Measurements from ENCODE around the gene YLPM1.

The YLPM1 gene

DNA sequence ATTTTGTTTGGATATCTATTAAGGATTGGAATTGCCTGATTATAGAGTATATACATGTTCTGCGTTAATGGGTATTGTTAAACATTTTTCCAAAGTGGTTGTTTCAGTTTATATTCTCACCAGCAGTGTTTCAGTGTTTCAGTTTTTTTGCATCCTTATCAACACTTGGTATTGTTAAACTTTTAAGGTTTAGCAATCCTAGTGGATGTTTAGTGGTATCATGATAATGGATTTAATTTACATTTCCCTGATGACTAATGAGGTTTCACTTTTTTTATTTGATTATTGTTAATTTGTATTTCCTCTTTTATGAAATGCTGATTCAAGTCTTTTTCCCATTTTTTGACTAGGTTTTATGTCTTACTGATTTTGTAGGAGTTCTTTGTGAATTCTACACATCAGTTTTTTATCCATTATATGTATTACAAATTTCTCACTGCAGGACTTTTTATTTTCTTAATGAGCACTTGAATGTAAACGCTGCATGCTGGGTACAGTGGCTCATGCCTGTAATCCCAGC, 23.7 kb downstream of the YLPM1 start:
- DNase-seq (ENCODE audit: low read depth): no peak

DNA sequence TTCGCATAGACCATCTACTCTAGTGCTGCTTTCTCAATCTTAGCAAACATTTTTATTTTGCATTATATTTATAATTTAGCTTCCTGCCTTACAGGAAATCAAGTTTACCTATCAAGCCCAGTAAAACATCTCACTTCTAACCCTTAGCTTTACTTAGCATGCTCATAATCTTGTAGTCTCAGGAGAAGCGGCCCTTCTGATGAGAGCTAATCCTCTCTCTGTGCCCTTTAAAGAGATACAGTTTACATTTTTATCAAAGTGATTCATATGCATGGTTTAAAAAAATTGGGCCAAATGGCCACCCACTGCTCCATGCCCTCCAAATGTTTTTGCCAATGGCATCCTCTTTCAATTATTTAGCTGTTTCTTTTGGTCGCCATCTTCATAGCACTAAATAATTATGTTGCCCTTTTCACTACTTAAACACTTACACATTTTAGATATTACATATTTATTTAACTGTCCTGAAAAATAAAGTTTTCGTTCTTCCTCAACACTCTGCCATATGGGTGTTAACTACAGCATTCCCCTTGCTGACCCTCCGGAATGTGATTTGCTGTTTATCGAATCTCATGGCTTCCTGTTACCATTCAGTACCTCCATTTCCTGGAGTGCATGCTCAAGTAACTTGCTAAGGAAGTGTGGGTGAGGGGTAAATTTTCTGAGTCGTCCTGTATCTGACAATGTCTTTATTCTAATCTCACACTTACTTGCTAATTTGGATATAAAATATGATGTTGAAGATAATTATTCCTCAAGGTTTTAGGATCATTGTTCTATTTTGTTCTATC, 29.3 kb downstream of the YLPM1 start:
- DNase-seq (ENCODE audit: low read depth): no peak

DNA sequence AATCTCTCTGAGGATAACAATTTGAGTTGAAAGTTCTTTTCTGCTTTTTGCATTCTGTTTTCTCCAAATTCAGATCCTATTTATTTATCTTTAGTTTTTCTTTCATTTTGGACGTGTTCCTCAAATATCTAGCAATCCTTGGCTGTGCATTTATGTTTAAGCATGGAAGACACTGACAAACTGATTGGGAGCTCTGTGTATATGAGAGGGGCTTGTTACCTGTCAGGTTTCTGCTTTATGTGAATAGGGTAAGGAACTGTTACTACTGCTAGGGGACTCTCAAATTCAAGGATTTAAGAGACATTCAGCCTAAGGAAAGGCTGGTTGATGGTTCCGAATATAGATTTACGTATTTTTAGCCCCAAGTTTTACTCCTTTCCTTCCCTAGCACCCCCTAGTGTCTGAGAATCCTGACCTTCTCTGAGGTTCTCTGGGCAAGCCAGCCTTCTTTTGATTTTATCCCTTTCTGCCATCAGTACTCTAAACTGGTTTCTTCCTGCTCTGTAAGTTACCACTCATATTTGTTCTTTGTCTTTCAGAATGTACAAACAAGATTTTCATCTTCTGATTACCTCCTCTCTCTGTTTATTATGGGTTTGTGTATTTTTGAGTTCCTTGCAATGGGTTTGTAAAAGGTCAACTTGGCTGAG, 30.5 kb downstream of the YLPM1 start:
- DNase-seq (ENCODE audit: low read depth): no peak

DNA sequence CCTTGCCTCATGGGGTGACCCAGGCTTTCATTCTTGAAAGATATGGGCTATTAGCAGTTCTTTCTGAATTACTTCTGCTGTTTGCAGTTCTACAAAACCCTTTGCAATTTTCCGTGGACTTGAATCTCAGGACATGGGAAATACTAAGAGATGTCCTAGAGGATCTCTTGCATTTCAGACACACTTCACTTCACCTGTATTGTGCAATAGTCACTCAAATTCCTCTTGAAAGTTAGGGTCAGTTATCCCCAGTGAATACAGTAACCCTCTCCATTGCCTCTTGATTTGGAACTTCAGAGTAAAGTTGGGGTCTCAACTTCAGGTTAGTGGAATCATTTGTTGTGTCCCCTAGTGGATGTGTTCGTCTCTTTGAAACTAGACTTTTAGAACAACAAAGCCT, 31.8 kb downstream of the YLPM1 start:
- no peak for DNase-seq (ENCODE audit: low read depth)

DNA sequence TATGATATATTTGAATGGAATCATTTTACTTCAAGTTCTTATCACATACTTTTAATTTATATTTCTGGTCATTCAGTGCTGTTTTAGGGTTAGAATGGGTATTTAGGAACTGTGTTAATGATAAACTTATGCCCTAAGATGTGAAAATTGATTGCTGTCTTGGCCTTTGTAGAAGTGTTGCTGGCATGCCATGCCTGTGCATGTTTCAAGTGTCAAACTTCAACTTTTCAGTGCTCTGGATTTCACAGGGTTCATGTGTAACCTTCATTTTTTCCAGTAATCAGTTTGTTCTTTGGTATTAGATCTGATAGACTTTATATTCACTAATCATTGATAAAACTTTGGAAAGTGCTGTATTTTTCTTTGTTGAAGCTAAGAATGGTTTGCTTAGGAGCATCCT, 36.6 kb downstream of the YLPM1 start:
- no peak for DNase-seq (ENCODE audit: low read depth)

DNA sequence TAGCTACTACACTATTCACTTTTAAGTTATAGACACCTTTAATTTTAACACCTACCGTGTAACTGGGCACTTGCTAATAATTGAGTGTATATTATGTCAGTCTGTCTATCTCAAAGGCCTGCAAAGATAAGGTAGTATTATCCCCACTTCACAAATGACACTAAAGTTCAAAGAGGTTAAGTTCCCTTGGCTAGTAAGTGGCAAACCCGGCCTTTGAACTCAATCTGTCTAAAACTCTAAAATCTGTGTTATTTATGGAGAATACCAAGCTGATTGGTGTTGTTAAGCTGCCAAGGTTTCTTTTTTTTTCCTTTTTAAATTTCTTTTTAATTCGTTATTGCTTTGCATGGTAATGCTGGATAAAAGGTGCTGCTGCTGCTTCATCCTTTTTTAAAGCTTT, 37.7 kb downstream of the YLPM1 start:
- no peak for DNase-seq (ENCODE audit: low read depth)

DNA sequence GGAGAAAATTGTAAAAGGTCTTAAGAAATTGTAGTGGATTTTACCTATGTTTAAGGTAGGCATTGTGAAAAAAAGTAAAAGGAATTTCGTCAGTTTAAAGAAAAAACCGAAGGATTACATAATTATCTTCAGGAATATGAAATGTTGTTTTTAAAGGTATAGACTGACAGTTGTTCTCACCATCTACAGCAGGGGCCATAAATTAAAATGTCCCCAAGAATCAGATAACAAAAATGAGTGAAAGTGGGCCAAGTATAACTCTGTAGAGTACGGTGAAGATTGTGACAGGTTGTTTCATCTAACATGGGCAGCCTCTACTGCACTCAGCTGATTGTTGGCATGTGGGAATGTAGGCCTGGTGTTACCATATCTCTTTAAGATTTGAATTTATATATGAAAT, 38.3 kb downstream of the YLPM1 start:
- no peak for DNase-seq (ENCODE audit: low read depth)

DNA sequence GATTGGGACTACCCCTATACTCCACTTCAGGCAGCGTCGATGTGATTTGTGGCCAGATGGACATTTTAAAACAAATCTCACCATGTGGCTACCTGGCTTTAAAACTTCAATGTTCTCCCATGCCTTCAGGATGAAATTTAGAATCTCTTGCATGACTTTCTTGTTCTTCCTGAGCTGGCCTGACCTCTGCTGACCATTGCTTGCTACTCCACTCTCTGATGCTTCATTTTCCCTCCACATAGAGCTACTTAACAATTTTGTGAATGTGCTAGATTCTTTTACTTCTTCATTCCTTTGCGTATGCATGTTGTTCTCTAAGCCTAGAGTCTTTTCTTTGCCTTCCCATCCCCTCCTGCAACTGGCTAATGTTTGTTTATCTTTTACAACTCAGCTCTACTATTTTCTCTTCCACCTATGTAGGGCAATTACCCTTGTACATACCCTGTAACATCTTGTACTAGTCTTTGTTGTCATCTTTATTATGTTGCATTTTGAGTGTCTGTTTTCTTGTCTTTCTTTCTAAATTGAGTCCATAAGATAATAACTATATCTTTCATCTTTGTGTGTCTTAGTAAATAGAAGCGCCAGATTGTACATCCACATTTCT, 41.2 kb downstream of the YLPM1 start:
- no peak for DNase-seq (ENCODE audit: low read depth)

DNA sequence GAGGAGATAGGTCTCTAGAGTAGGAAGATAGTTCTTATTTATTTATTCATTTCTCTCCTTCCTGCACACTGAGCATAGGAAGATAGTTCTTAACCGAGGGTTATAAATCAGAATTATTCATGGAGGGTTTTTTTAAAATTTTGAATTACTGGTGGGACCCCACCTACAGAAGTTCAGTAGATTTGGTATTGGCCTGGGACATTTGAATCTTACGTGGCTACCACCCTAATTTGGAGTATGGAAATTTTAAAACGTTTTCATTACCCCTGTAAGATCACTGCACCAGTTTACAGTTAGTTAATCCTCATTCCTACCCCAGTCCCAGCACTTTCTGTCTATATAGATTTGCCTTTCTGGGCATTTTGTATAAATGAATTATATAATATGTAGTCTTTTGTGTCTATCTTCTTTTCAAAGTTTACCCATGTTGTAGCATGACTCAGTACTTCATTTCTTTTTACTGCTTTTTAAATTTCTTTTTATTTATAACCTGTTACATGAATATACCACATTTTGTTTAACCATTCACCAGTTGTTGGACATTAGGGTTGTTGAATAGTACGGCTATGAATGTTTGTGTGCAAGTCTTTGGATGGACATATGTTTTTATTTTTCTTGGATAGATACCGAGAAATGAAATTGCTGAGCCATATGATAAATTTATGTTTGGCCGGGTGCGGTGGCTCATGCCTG, 44.9 kb downstream of the YLPM1 start:
- no peak for DNase-seq (ENCODE audit: low read depth)

DNA sequence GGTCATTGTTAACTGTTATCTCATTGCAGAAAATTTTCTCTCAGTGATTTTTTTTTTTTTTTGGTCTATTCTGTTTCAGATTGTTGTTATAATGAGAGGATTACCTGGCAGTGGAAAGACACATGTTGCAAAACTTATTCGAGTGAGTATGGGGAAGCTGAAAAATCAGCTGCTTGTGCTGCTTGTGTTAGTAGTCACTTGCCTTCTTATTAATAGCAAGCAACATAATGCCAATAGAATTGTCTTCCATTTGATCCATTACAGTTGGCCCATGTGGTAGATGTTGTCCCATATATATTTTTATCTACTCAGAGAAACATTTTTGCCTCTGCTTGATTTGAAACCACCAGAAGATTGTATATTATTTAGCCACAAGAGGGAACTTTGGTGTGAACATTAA, 53.0 kb downstream of the YLPM1 start:
- no peak for DNase-seq (ENCODE audit: low read depth)

DNA sequence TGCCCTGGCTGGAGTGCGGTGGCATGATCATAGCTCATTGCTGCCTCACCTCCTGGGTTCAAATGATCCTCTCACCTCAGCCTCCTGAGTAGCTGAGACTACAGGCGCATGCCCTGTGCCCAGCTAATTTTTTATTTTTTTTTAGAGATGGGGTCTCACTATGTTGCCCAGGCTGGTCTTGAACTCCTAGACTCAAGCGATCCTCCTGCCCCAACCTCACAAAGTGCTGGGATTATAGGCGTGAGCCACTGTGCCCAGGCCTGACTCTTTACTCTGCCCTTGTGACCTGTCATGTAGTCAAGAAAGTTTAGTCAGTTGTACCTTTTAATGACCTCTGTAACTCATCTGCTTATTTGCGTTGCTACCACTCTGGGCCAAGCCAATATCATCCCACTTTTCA, 57.2 kb downstream of the YLPM1 start:
- no peak for DNase-seq (ENCODE audit: low read depth)

DNA sequence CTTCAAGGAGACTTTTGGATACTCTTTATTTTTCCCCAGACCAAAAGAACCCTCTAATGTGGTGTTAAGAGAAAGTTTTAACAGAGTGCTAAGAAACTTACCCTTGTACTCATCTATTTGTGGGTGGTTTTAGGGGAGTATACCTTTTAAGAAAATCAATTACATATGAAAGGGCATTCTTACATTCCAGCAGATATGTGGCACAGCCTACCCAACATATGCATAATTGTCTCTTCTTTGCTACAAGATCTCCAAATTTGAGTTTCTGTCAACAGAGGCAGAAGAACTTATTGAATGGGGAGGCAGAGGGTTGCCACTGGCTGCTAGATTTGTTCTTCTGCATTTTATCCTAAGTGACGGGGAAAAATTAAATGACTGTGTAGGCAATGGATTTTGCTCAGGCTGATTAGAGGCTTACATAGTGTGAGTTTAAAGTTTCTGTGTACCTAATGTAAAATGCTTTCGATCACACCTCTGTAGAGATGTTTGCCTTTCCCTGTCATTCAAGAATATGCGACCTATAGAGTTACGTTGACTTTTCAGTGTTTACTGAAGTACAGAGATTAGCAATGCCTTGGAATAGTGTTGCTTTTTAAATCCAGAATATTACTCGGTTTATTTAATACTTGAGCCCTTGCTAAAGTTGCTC, 58.3 kb downstream of the YLPM1 start:
- no peak for DNase-seq (ENCODE audit: low read depth)

DNA sequence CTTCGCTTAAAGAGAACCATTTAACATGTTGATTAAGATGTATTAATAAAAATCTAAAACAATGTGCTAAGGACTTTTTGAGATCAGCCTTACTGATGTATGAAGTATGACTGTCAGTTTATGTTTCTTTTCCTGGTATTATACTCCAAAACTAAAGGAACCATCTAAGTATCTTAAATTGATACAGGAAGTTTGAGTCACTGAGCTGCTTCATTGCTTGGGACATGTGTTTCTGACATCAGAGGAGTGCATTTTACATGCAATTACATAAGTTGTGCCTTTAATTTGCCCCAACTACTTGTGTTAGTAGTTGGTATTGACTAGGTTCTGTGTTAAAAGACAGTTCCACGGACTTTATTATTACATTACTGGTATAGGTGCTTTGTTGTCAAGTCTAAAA, 61.9 kb downstream of the YLPM1 start:
- DNase-seq (ENCODE audit: low read depth): no peak

DNA sequence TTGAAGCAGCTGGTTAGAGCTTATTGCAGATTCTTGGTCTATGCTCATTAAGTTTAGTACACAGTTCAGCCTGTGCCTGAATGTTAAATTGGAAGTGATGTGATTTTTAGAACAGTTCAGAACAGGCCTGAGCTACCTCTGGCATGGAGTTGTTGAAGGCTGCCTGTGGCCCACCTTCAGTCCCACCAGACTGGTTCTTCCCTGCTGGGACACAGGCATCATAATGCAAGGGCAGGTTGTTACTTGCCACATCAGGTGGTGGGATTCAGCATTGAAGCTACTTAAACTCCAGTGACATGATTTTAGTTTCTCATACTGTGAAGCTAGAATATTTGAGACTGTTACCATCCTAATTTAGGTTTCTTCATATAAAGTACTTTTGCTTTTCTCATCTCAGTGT, 63.5 kb downstream of the YLPM1 start:
- no peak for DNase-seq (ENCODE audit: low read depth)

DNA sequence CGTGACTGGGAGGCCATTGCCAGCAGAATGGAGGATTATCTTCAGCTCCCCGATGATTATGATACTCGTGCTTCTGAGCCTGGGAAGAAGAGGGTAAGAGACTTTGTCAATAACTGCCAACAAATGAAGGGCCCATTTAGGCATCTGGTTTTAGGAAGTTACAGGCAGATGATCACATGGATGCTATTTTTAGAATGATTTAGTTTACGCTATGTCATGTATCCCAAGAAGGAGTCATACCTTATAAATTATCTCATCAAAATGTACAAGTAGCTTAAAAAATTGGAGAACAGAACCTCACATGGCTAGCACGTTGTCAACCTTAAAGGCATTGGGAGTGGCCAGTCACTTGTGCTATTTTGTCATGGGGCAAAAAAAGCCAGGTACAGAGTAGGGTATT, 66.1 kb downstream of the YLPM1 start:
- DNase-seq (ENCODE audit: low read depth): no peak

DNA sequence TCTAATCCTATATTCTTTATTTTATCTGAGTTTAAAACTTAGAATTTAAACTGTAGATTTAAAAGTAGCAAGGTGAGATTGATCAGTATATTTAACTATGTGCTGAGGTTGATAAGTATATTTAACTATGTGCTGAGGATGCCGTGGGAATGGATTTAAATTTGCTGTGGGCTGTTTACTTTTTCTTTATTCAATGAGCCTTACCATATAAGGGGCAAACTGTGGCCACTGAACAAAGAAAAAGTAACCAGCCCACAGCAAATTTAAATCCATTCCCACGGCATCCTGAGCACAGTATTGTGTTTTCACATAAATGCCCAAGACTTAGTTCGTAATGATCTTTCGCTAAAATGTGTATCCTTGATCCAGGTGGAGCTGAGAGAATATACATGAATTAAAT, 69.7 kb downstream of the YLPM1 start:
- no peak for DNase-seq (ENCODE audit: low read depth)

DNA sequence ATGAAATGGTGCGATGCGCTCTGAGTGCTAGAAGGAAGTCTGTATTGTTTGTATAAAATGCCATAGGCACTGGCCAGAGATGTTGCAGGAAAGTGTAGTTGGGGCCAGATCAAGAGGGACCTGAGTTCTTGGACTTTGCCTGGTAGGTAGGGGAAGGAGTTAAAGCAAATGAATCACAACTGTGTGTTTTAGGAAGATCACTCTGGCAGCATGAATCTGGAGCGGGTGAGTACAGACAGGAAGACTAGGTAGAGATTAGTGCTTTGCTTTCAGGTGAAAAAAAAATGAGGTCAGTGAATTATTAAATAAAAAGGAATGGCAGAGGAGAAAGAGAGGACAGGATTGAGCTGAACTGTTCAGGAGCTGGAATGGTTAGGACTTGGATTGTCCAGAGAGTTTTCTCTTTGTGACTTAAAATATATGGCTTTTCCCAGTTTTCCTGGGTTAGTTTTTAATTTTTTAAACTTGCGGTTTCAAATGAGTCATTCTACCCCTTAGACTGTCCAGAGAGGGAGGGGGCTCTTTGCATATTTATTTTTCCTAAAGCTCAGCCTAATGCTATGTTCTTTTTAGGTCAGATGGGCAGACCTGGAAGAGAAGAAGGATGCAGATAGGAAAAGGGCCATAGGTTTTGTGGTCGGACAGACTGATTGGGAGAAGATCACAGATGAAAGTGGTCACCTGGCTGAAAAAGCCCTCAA, 71.7 kb downstream of the YLPM1 start:
- no peak for DNase-seq (ENCODE audit: low read depth)

DNA sequence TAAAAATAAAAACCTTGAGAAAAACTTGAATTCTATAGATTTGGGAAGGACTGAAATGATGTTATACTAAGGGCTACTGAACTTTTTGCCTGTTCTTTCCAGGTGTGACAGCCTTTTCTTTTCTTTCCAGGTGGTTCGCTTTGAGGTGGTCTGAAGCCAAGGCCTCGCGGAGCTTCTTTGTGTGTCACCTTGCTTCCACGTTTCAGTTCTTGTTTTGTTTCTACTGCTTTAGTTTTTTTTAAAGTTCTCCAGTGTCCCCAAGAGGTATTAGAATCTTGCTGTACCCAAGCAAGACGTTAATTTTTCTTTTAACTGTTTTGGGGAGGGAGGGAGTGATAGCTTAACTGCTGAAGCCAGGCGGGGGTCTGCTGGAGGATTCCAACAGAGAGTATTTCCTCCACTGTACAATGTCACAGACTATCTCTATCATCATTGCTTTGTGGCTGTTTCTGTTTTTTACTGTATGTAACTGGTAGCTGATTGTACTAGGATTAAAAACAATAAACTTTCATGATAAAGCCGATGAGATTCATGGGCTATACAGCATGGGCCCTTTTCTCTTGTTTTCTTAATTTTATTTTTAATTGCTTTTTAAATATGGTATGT, 72.6 kb downstream of the YLPM1 start:
- DNase-seq (ENCODE audit: low read depth): no peak

DNA sequence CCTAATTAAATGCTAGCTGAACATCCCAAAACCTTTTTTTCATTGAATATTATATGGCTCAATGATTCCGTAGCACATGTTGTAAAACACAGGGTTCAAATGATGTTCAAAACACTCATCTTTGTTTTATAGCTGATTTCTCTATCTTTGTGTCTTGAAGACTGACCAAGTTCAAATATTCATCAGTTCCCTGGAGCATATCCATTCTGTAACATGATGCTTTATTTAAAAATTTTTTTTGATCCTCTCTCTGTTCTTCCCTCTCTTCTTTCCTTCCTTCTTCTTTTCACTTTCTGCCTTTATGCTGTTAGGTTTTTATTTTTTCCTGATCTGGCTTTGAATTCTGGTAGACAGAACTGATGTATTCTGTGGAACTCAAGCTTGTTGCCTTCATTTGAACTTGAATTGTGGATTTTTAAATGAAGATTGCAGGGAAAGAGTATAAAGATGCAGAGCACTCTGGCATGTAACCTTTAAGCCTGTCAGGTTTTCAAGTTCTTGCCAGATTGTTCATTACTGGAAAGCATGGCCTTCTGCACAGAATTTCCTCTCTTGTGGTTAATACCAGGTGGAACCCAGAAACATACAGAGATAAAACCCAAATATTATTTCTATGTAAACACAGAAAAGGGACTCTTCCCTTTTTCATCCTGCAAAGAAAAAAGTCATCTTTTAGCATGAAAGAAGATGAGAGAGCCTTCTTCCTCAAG, 73.3 kb downstream of the YLPM1 start:
- DNase-seq (ENCODE audit: low read depth): no peak

DNA sequence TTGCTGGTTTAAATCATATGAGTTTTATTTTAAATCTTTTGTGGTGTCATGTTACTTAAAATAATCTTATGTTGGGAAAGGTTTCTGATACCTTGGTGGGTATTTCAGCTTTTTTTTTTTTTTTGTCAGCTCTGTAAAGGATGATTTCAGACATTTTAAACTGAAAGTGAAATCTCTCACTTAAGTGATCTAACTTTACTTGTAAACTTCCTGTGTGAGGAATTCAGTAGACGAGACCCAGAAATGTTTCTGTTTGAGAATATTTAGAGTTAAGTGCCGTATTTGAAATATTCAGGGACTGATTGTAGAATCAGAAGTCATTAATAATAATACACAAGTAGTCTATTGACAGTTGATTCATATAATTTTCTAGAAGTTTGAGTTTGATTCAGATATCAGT, 75.0 kb downstream of the YLPM1 start:
- no peak for DNase-seq (ENCODE audit: low read depth)
